Right lobe of liver (tissue), 4 donors: ENCODE results near the gene SEPTIN8.

Experiments
- CTCF ChIP-seq, 4 donors: fragments of 200-600 bp in 3 of 4; fragments of 450-650 bp in 1 of 4; IDR thresholded peaks; one replicate each; pipeline versions ENCODE4 v1.5.1 to v1.8.0; 2016 to 2022; ENCODE audit warnings: antibody characterized with exemption in 4 of 4, mild to moderate bottlenecking in 2 of 4
- POLR2A ChIP-seq: fragments of 450-650 bp; IDR thresholded peaks from one replicate; pipeline ENCODE4 v1.6.1; 2017; ENCODE audit warnings: antibody characterized with exemption, mild to moderate bottlenecking
- donor health status: DM: no; HTN: no; CAD: no.
- donor health status: DM: no; HTN: no; CAD: no.
- donor health status: DM: no; HTN: yes; CAD: no.

GRCh38 chr5:132772291-132773070 lies 4.6 kb downstream of the SEPTIN8 start:
- TF ChIP-seq CTCF (IDR thresholded peaks at IDR 0.05) (no peak), POLR2A (no peak)
